ENCODE data around the gene CHST13. TPM values are rescaled to one million over a fixed set of nuclear protein-coding genes. Genes with fewer than 3 reads are reported as not detected.

The CHST13 gene
- polyA plus RNA-seq, 4 donors: 3.7 to 6.6 (median 4.5) TPM

DNA sequence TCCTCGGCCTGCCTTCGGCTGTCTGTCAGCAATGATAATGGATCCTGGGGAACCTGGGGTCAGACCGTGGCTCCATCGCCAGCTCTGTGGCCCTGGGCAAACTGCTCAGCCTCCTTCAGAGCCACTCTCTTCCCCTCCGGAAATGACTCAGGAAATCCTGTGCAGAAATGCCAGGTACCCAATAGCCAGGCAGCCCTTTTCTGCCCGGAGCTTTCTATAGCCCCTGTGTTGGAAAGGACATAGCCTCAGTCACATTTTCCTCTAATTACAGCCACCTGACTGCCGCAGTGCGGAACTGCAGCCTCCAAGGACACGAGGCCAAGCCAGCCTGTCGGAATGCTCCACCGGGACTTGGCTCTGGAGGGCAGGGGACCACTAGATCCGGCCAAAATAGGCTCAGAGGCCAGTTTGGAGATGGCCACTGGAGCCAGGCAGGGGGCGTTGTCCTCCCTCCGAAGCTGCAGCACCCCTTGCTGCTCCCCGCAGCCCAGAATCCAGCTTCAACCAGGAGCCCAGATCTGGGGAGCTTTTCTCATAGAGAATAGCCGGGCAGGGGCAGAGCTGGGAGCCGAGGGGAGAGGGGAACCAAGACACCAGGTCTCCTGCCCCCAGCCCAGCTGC, 36.7 kb upstream of the CHST13 start:
- DNase-seq (ENCODE audit: low read depth in 4 of 4, low spot score in 3 of 4): no peak

DNA sequence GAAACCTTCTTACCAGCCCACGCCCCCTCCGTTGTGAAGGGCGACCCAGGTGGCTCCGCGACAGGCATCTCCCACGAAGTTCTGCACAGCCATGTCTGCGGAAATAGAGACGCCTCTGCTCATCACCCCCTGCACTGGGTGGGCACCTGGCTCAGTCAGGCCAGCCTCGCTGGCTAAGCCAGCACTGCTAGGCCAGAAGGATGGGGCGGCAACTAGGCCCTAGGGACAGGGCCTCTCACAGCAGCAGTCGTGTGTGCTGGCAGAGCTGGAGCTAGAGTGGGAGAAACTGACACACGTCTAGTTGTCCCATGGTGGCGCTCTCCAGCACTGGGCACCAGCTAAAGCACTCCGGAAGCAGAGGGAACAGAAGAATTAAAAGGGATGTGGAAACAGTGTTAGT, 35.8 kb upstream of the CHST13 start:
- no peak for DNase-seq (ENCODE audit: low read depth in 4 of 4, low spot score in 3 of 4)

DNA sequence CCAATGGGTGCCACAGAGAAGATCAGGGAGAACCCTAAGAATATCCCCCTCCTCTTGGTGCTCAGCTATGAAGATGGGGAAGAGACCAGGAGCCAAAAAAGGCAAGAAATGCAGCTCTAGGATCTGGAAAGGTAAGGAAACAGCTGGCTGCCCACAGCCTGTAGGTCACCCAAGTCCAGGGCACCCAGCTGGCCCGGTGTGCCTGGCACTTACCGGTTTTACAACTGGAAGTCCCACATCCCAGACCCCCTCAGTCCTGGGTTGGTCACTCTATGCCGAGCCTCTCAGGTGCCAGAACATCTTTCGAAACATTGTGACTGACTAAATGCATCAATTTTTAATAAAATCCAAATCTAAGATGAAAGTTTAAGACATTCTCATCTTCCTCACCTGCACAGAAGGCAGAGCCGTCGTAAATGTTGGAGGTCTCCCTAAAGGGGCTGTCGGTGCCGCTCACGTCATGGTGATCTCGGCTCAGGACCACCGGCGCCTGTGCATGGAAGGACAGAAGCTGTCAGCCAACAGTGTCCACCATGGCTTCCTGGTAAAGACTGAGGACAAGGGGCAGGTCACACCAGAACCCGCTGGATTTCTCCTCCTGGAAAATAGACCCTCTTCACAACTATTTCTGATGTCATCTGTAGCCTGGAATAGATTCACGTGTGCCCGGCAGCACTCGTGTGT, 34.9 kb upstream of the CHST13 start:
- no peak for DNase-seq (ENCODE audit: low read depth in 4 of 4, low spot score in 3 of 4)

DNA sequence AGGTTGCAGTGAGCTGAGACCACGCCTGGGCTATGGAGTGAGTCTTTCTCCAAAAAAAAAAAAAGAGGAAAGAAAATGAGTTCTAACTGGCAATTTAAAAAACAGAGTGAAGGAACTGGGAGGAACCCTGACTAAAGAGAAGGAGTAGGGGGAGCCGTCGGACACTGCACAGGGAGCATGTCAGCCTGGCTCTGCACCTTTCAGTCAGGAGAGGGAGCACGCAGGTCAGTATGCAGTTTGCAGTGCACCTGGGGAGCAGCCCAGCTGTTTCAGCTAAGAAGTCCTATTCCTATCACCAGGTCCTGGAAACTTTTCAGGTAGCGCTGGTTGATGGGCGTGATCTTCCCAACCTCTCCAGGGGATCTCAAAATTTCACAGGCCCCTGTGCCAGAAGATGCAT, 33.3 kb upstream of the CHST13 start:
- no peak for DNase-seq (ENCODE audit: low read depth in 4 of 4, low spot score in 3 of 4)

DNA sequence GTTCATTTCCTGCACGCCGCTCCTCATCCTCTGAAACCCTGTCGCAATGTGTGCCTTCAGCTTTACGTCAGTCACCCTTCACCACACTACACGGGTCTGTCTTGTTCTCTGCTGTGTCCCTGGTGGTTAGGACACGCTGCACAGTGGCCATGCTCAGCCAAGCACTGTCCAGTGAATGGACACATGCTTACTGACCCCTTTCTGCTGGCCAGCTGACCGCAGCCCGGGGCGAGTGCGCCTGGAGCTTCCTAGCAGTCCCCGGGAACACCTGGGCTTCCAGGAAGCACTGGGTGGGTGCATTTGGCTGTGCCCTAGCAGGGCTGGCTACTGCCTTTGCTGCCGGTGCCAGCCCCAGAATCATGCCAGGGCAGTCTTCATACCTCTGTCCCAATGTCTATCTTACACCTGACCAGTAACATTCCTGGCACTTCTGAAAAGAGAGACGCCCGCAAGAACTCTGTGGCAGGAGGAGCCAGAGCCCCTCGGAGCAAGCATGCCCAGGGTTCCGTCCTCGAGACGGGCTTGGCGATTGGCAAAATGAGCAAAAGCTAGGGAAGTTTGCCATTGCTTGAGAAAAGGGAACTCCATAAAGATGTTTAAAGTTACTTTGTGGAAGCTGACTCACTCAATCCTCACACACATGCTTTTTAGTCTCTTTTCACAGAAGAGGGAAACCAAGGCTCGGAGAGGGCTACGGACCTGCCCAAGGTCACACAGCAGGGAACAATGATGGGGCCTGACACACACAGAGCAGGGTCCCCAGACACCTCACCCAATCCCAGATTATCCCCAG, 32.5 kb upstream of the CHST13 start:
- no peak for DNase-seq (ENCODE audit: low read depth in 4 of 4, low spot score in 3 of 4)

DNA sequence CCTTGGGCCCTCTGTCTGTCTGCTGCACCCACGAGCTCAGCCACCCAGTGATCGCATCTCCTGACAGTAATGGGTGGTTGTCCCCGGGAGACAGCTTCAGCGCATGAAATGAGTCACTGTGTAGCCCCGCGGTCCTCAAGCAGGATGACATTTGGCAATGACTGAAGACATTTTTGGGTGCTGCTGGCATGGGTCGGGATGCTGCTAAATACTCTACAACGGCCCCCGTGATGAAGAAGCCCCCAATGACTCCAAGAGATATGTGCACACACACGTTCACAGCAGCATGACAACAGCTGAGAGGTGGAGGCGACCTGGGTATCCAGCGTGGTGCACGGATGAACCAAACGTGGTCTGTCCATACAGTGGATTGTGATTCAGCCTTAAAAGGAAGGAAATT, 30.9 kb upstream of the CHST13 start:
- no peak for DNase-seq (ENCODE audit: low read depth in 4 of 4, low spot score in 3 of 4)

DNA sequence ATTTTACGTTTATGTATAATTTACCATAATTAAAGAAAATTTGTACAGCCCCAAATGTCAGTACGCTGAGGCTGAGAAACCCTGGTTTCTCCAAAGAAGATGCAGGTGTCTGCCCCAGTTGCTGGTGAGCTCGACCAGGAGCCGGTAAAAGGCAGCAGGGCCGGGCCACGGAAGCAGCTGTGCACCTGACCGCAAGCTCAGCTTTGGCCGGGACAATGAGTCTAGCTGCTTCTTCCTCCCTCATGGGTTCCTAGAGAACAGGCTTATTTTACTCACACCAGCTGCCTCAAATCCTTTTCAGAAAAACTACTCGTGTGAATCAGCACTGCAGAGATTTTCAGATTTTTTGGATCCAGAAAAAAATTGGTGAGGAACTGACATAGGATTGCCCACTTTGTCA, 30.2 kb upstream of the CHST13 start:
- DNase-seq (ENCODE audit: low read depth in 4 of 4, low spot score in 3 of 4): no peak

DNA sequence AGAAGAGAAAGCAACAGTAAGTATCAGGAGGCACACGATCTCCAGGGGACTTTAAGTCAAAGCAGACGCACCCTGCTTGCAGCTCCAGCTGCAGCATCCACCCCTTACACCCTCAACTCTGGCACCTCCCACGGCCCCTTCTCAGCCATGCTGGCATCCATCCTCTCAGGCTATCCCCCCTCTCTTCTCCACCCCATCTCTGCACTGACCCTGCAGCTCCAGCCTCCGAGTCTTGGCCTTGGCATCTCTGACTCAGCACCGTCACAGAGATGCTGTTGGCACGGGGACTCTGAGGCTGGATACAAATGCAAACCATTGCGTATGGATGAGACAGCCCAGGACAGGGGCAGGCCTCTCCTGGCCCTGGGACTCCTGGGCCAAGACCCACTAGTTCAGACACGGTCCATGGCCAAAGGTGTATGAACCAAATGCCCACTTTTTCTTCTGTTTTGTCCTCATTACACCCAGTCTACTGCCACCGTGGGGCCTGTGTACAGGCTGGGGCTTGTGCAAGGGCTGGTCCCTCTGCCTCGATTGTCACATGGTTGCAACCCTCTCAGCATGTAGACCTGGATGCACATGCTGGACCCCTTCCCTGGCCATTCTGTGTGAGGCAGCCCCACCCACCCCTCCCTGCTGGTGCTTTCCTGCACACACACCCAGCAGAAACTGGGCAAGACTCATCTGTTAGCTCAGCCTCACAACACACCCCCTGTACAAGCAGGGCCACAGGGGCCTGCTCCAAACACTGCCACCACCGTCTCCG, 29.6 kb upstream of the CHST13 start:
- DNase-seq (ENCODE audit: low read depth in 4 of 4, low spot score in 3 of 4): no peak

DNA sequence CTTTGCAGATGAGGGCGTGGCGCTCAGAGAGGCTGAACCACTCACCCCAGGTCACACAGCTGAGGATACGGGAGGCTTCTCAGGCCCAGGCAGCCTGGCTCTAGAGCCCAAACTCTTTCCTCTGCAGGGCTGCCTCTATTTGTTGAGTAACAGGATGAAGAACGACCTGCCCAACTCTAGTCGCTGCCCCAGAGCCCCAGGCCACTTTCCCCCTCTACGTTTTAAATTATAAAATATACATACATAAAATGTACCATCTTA, 29.1 kb upstream of the CHST13 start:
- DNase-seq (ENCODE audit: low read depth in 4 of 4, low spot score in 3 of 4): no peak

DNA sequence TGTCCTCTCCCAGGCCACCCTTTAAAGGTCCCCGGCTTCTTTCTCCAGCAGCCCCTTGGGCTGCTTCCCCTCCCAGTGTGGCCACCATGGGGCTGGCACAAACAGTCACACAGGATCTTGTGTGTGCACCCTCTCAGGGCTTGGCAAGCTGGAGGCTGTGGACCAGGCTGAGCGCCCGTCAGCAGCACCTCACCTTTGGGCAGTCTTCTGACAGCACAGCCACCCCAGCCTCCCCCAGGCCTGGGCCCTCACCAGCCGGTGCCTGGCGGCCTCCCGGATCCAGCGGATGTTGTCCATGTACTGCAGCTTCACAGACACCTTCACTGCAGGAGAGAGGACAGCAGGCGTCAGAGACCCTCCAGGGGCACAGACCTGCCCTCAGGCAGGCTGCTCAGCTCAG, 28.2 kb upstream of the CHST13 start:
- DNase-seq (ENCODE audit: low read depth in 4 of 4, low spot score in 3 of 4): no peak

DNA sequence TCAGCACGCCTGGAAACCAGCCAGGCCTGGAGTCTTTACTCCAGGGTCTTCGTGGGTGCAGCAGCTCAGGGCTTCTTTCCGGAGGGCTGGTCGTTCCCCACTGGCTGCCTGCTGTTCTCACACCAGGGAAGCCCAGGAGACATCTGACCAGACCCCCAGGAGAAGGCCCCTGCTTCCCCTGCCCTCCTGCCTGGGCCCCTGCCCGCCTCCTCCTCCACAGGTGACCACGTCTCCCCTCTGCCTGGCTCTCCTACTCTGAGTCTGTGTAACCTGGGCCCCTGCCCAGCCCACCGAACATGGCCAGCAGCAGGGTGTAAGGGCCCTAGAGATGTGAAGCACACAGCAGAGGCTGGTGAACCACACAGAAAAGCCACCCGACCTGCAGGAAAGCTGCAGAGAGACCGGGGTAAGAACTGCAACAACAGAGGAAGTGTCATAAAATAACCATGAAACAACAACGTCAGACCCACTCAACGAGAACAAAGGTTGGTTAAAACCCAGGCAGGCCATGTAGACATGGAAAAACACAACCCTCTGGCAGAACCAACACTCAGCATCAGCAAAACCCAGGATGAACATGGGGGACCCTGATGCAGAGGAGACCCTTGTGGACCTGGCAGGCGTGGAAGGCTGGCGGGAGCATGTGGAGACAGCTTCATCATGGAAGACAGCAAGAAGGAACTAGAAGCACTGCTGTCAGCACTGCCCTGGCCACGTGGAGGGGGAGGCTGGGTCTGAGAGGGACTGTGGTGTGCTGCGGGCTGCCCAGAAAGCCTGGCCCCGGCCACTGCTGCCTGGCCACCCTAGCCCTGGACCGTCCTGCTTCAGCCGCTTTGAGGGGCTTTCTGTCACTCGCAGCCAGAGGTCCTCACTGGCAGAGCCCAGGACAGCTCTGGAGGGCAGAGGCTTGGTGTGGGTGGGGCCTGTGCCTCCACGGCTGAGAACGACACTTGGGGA, 26.8 kb upstream of the CHST13 start:
- DNase-seq (ENCODE audit: low read depth in 4 of 4, low spot score in 3 of 4): no peak

DNA sequence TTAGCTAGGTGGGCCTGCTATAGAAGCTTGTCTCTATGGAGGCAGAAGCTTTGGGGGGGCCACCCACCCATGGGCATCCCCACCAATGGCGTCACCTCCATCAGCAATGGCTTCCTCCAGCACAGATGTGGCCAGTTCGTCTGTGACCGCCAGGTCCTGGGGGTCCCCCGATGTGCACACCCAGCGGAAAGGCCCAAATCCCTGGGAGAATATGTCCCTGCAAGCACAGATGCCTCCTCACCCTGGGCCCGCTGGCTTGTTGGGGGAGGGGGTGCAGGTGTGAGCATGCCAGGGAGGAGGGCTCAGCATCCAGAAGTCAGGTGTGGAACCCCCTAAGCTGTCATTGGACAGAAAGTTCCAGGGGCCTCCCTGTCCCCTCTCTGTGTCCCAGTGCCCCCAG, 26.0 kb upstream of the CHST13 start:
- DNase-seq (ENCODE audit: low read depth in 4 of 4, low spot score in 3 of 4): no peak

DNA sequence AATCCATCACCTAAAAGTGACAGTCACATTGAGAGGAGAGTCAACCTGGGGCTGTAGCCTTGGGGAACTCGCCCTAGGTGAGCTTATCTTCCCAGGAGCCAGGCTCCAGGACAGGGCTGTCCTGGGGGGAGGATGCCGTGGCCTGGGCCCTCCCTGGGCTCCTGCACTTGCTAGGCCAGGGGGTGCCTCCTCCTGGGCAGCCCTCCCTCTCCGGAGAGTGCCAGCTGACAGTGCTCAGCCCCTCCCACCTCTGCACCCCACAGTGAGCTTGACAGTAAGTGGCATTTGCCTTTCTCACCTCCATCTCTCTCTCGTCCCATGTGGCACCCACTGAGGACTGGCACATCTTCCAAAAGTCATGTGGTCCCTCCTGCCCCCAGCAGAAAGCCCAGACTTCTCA, 25.5 kb upstream of the CHST13 start:
- no peak for DNase-seq (ENCODE audit: low read depth in 4 of 4, low spot score in 3 of 4)

DNA sequence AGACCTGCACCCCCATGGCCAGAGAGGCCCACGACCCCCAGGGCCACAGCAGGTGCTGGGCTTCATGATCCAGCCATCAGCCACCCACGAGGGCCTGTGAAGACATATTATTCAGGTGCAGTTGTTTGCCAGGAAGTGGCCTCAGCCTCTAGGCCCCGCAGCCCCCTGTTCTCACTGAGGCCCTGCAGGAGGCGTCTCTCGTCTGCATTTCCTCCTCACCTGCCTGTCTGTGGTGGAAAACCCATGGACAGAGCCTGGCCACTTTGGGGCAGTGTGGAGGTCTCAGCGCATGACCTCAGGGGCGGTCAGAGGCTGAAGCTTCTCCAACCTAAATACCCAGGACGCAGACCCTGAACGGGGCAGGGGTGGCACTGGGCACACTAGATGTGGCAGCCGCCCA, 25.0 kb upstream of the CHST13 start:
- DNase-seq (ENCODE audit: low read depth in 4 of 4, low spot score in 3 of 4): no peak

DNA sequence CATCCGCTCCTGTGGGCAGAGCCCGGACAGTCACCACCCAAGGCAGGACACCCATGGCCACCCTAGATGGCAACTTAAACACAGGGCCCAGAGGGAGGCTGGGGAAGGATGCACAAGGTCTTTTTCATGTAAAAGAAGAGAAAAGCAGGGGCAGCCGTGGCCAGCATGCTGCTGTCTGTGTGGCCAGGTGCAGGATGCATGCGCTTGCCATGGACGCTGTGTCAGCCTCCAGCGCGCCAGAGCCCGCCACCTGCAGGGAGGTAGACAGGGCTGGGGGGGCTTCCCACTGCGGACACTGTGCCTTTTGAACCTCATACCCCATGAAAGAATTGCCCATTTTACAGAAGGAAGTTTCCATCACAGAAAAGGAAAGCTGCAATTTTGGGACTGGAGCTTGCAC, 24.6 kb upstream of the CHST13 start:
- no peak for DNase-seq (ENCODE audit: low read depth in 4 of 4, low spot score in 3 of 4)

DNA sequence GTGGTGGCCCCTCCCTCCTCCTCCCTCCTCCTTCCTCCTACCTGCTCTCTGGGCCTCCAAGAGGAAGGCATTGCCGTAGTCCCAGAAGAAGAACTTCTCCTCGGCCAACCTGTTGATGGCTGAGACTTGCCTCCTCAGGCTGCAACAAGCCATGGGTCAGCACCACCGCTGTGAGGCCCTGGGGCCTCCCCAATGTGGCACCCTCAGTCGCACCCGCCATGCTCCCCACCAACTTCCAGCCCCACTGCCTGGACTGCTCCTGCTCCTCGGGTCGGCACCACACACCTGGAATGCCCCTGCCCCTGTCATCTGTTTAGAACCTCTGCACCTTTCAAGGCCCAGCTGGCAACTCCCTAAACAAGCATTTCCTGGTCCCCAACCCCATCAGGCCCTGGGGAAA, 23.9 kb upstream of the CHST13 start:
- DNase-seq (ENCODE audit: low read depth in 4 of 4, low spot score in 3 of 4): no peak

DNA sequence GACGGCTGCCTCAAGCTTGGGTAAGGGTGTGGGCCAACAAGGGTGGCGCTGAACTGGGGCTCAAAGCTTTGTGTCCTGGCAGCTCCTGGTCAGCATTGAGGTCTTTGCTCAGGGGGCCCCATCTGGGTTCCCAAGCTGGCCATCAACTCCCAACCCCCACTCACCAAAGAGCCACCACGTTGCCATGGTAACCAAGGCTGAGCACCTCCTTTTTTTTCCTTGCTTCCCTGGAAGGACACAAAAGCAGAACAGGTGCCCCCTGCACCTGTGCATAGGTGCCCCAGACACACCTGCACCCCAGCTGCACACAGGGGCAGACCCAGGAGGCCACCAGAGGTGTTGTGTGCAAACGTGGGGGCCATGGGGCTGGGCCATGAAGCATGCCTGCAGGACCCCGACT, 22.9 kb upstream of the CHST13 start:
- DNase-seq (ENCODE audit: low read depth in 4 of 4, low spot score in 3 of 4): no peak

DNA sequence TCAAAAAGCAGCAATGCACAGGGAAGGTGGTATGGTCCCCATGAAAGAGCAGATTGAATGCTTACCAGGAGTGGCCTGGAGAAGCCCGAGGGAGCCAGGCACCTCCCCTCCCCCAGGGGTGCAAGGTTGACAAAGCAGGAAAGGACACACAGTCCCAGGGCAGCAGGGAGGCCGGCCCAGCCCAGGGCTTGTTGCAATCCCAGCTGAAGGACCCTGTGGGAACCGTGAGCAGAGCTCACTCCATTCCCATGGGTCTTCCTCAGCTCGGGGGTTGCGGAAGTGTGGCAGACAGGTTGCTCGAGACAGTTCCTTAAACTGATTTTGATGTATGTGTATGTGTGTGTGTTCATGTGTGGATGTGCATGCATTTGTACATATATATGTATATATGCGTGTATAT, 22.2 kb upstream of the CHST13 start:
- no peak for DNase-seq (ENCODE audit: low read depth in 4 of 4, low spot score in 3 of 4)

DNA sequence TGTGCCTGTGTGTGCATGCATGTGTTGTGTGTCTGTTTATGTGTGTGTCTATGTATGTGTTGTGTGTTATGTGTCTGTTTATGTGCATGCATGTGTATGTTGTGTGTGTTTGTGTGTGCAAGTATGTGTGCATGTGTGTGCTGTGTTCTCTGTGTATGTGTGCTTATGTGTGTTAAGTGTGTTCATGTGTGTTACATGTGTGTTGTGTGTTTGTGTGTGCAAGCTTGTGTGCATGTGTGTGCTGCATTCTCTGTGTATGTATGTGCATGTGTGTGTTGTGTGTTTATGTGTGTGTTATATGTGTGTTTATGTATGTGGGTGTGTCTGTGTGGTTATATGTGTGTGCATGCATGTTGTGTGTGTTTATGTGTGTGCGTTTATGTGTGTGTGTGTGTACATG, 21.3 kb upstream of the CHST13 start:
- no peak for DNase-seq (ENCODE audit: low read depth in 4 of 4, low spot score in 3 of 4)

DNA sequence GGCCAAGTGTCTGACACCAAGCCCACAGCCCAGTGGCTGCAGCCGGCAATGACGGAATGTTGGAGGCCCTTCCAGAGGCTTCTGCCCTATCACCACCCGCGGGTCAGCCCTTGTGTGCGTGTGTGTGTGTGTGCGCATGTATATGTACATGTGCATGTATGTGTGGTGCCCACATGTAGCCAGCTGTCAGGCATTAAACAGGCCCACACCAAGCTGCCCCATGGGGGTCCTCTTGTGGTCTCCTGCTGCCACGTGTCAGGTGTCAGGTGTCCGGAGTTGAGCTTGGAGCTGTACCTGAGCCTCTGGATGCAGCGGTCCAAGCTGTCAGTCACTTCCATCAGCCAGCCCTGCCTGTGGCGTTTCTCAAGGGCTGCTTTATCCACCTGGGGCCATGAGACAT, 20.3 kb upstream of the CHST13 start:
- no peak for DNase-seq (ENCODE audit: low read depth in 4 of 4, low spot score in 3 of 4)
